GM12875 (cell line): ENCODE results near the gene DNAH3.

ENCODE experiments used
- H3K4me3 ChIP-seq: one replicate; pipeline ENCODE4 v1.5.1; 2011; ENCODE audit warnings: low read depth, low read length, control low read depth
- TF ChIP-seq, protein P1 (sequence below): IDR thresholded peaks from 2 replicates; pipeline ENCODE4 v1.5.1; 2011; ENCODE audit warnings: low read depth, mild to moderate bottlenecking, control low read depth, inconsistent platforms, low read length, moderate library complexity, borderline replicate concordance; ENCODE audit not compliant: insufficient read depth

DNAH3 gene

DNA sequence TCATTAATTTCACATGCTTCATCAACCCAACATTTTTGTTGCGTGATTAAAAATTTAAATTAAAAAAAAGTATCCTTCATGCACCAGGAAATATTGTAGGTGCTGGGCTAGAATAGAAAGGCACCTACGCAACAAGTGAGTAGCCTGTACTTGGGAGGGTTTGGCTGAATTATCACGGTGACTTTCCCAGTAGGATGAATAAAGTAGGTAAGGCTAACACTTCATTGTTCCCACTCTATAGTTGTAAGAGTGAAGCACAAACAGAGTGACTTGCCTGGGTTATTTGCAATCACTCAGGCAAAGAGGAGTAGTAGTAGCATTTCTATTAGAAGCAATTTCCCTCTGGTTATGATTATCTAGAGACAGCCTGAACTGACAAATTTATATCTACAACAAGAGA, 62.5 kb downstream of the DNAH3 start:
- TF ChIP-seq, protein P1, sequence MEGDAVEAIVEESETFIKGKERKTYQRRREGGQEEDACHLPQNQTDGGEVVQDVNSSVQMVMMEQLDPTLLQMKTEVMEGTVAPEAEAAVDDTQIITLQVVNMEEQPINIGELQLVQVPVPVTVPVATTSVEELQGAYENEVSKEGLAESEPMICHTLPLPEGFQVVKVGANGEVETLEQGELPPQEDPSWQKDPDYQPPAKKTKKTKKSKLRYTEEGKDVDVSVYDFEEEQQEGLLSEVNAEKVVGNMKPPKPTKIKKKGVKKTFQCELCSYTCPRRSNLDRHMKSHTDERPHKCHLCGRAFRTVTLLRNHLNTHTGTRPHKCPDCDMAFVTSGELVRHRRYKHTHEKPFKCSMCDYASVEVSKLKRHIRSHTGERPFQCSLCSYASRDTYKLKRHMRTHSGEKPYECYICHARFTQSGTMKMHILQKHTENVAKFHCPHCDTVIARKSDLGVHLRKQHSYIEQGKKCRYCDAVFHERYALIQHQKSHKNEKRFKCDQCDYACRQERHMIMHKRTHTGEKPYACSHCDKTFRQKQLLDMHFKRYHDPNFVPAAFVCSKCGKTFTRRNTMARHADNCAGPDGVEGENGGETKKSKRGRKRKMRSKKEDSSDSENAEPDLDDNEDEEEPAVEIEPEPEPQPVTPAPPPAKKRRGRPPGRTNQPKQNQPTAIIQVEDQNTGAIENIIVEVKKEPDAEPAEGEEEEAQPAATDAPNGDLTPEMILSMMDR: no peak
- no peak overlapping the region for H3K4me3 ChIP-seq

DNA sequence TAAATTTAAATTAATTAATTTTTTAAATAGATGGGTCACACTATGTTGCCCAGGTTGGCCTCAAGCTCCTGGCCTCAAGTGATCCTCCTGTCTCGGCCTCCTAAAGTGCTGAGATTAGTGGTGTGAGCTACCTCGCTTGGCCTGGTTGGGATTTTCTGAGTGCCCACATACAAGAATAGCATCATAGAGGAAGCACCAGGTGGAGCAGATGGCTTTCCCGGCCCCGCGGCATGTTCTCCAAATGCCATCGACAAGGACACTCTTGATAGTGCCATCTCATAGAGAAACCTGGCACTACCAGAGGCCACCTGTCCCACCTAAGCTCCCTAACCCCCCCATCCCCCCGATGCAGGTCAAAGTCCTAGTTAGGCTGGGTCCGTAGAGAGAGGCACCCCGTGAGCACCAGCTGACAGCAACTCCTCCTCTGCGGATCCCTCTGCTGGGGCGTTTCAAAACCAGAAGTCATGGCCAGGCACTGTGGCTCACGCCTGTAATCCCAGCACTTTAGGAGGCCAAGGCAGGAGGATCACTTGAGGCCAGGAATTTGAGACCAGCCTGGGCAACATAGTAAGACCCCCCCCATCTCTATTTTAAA, 65.9 kb downstream of the DNAH3 start:
- TF ChIP-seq, protein P1: no peak
- H3K4me3 ChIP-seq: no peak overlapping the region

DNA sequence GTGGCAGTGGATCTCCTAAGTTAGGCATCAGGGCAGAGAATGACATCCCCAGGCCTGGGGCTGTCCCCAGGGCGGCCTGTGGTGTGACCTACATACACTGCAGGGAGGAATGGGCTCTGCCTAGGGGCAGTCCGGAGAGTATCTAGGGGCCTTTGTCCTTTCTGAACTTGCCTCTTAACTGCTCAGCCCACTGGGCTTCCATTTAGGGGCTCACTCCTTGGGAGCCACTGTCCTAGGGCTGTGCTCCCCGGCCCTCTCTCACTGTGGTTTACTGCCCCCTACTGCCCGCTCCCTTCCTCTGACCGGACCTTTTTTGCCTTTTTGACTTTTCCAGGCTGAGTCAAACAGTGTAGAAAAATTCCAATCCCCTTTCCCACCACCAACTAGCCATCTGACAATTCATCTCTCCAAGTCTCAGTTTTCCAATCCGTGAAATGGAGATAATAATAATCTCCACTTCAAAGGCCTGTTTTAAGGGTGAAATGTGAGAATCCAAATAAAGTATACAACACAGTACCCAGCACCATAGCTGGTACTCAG, 66.8 kb downstream of the DNAH3 start:
- TF ChIP-seq, protein P1: peak; percentile 74
- no peak overlapping the region for H3K4me3 ChIP-seq

DNA sequence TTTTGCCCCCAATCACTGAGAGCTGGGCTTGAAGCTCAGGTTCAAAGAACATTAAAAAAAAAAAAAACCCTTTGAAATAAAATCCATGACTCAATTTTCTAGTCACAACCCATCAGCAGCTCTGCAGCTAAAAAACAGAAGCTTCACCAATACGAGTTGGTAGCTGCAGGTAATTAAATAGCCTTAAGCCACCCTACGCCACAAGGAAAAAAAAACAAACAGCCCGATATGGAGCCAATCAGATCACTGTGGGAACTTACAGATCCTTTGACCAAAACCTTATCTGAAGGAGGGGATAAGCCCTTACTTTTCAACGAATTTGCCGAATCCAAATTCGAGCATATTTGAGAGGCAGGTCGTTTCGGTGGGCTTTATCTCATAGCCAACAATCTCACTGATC, 69.3 kb downstream of the DNAH3 start:
- TF ChIP-seq, protein P1: no peak
- no peak overlapping the region for H3K4me3 ChIP-seq

DNA sequence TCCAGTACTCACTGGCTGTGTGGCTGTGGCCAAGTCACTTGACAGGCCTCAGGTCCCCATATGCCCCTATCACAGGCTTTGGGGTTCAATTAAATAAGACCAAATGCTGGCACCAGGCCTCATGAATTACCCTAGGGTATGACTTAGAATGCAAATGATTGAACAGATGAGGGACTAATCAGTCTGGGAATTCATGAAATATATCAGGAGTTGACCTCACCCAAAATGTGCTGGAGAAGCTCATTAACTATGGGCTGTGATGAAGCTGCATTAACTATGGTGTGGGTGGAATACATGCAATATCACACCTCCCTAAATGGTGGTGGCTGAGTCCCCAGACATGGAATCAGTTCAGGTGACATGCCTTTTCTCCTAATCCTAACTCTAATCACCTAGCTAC, 72.1 kb downstream of the DNAH3 start:
- TF ChIP-seq, protein P1: no peak
- H3K4me3 ChIP-seq: no peak overlapping the region

DNA sequence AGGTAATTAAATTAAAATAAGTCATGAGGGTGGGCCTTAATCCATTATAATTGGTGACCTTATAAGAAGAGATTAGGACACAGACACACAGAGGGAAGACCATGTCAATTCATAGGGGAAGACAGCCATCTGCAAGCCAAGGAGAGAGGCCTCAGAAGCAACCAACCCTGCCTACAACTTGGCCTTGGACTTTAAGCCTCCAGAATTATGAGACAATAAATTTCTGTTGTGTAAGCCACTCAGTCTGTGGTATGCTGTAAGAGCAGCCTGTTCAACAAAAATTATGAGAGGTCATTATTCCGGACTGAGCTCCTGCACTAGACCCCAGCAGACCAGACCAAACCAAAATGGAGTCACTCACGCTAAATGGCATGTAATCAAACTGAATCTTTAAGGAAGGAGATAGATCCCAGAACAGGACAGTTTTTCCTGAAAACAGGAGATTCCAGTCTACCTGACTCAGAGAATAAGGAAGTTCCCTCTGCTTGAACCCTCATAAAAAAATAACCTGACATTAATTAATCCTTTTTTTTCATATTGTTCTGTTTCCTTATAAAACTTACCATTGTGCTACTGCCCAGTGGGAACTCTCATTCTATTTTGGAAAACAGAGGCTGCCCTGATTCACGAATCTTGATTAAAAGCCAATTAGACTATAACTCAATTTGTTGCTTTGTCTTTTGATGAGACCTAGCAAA, 74.3 kb downstream of the DNAH3 start:
- TF ChIP-seq, protein P1: no peak
- no peak overlapping the region for H3K4me3 ChIP-seq

DNA sequence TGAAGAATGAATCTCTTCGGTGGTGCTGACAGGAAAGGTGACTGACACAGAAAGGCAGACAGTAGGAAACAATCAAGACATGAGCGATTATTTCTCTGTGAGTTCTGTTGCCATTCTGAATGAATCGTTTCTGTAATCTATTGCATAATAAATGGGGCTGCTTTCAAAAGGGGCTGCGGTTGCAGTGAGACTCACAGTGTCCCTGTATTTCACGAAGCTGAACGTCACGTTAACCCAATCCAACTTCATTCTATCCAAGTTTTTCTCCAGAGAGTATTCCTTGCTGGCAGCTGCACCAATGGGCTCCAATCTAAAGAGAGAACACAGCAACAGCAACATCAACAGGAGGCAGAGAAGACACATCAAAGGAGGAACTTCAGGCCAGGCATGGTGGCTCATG, 75.4 kb downstream of the DNAH3 start:
- H3K4me3 ChIP-seq: no peak overlapping the region
- TF ChIP-seq, protein P1: no peak
